PC-3 (cell line): Measurements from ENCODE around the gene MIOX.

Experiments
- CTCF ChIP-seq: fragments of 300-600 bp; sonication (generic); conservative IDR thresholded peaks from 2 replicates; pipeline ENCODE4 v1.5.1; 2017; ENCODE audit warnings: antibody characterized with exemption, low read depth, mild to moderate bottlenecking, low read length
- EZH2 ChIP-seq: fragments of 300-600 bp; sonication (generic); IDR thresholded peaks from one replicate; pipeline ENCODE4 v1.6.1; 2017; ENCODE audit warnings: antibody characterized with exemption, mild to moderate bottlenecking, low read length; ENCODE audit not compliant: unreplicated experiment

- TF ChIP-seq CTCF (no peak), EZH2 (no peak)
These were observed 6.9 kb upstream of the MIOX start for GRCh38 chr22:50479721-50480120.
